ENCODE data around the gene UNKL.

Gene UNKL

GRCh38 chr16:1318268-1318545 is 96.3 kb downstream of the UNKL start:
- no peak for DNase-seq
- TF ChIP-seq POLR2A (IDR thresholded peaks at IDR 0.05; ENCODE audit: low read length) (no peak), GATA1 (IDR thresholded peaks at IDR 0.05; ENCODE audit: low read depth, low read length) (no peak)

DNA sequence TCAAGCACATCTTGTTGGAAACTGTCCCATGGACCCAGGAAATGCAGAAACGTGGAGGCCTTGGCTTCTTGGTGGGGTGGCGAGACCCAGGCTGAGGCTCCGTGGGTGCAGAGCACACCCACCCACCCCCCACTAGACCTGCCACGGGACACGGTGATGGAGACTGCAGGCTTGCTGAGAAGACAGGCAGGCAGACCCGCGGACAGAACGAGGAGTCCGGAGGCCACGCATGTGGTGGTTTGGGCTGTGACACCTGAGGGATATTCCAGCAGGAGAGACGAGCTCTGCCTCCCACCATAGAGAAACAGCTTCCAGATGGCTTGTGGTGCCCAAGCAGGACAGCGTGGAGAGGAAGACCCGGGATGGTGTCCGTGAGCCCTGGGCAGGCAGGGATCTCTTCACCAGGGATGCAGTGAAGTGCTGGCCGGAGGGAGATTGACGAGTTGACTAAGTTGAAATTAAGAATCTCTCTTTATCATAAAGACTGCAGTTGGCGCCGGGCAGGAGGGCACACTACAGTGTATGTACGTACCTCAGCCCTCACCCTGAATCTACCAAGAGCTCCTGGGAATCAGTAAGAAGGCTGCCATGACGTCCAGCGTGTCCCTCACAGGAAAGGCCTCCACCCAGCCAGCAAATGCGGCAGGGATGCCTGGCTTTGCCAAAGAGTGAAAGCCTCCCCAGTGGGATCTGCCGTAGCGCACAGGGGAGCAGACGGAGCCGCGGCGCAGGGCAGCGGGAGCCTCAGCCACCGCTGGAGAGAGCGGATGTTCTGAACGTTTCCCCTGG is 96.8 kb downstream of the UNKL start:
- TF ChIP-seq GATA1 (IDR thresholded peaks at IDR 0.05; ENCODE audit: low read depth, low read length) (no peak), POLR2A (IDR thresholded peaks at IDR 0.05; ENCODE audit: low read length) (peak; percentile 11)
- no peak for DNase-seq

GRCh38 chr16:1316033-1316405 is 98.5 kb downstream of the UNKL start:
- no peak for TF ChIP-seq GATA1 (IDR thresholded peaks at IDR 0.05; ENCODE audit: low read depth, low read length)
- TF ChIP-seq POLR2A (IDR thresholded peaks at IDR 0.05; ENCODE audit: low read length) = no peak
- no peak for DNase-seq

DNA sequence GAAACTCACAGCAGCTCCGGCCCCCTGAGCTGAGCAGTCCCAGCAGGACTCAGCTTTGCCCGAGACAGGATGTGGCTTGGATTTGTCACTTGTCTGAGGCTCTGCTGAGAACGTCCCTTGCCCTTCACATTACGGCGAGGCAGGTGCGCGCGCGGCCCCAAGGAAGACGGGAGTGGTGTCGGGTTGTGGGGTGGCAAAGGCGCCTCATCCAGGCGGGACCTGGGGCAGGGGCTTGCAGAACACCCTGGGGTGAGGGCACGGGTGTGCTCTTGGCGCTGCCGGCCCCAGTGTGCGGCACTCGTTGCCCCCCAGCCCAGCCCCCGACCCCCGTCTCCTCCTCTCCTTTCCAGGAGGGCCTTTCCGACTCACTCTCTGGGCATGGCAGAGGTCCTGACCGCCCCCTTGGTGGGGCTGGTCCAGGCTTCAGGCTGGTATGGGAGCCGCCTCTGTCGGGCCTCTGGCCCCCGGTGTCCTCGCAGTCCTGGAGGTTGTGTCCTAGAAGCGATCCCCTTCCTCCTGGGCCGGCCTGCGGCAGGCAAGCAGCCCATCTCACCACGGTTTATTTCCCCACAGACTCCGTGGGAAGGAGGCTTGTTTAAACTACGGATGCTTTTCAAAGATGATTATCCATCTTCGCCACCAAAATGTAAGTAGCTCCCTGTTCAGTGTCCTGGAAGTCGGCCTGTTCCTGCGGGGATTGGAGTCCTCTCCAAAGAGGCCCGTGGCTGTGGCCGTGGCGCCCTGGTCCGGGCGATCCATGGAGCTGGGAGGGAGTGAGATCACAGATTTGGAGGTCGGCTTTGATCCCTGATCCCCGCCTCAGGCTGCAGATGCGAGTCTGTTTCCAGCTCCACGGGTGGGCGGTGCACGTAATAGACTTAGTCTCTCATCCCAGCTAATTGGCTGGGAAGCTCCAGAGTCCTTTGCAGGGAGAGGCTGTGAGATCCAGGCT is 99.1 kb downstream of the UNKL start:
- TF ChIP-seq POLR2A (IDR thresholded peaks at IDR 0.05; ENCODE audit: low read length) = no peak
- TF ChIP-seq GATA1 (IDR thresholded peaks at IDR 0.05; ENCODE audit: low read depth, low read length) = no peak
- DNase-seq = no peak

- no peak for DNase-seq
- TF ChIP-seq GATA1 (IDR thresholded peaks at IDR 0.05; ENCODE audit: low read depth, low read length) = no peak
- no peak for TF ChIP-seq POLR2A (IDR thresholded peaks at IDR 0.05; ENCODE audit: low read length)
Measured at GRCh38 chr16:1314399-1315068, 100.0 kb downstream of the UNKL start.

- DNase-seq = no peak
- TF ChIP-seq POLR2A (IDR thresholded peaks at IDR 0.05; ENCODE audit: low read length) = no peak
- TF ChIP-seq GATA1 (IDR thresholded peaks at IDR 0.05; ENCODE audit: low read depth, low read length) = no peak
Measured at GRCh38 chr16:1313721-1314369, 100.7 kb downstream of the UNKL start.
